Activated T-cell treated with anti-CD3 and anti-CD28 coated beads, Interleukin-2, amount 50 U/mL, for 48 hours (primary cell): ENCODE data around the gene KIAA0513.
"Not testable (repeated sequence)": the region's sequence is repeated elsewhere in the genome, so short reads cannot be mapped to it uniquely, and the experiment has no call there.

Experiments
- DNase-seq, 2 experiments: peaks; one replicate each; pipeline ENCODE4 v3.0.0-alpha.2; 2020

KIAA0513 gene

DNA sequence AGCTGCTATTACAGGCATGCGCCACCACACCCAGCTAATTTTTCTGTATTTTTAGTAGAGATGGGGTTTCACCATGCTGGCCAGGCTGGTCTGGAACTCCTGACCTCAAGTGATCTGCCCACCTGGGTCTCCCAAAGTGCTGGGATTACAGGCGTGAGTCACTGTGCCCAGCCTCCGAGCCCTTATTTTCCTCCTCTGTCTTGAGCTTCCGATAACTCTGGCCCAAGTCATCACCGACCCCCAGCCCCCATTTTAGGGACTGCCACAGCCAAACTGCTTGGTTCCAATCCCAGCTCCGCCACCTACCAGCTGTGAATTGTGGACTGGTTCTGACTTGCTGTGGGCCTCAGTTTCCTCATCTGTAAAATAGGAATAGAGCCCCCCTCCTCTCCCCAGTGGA lies 95.8 kb downstream of the KIAA0513 start:
- DNase-seq = not testable (repeated sequence)

DNA sequence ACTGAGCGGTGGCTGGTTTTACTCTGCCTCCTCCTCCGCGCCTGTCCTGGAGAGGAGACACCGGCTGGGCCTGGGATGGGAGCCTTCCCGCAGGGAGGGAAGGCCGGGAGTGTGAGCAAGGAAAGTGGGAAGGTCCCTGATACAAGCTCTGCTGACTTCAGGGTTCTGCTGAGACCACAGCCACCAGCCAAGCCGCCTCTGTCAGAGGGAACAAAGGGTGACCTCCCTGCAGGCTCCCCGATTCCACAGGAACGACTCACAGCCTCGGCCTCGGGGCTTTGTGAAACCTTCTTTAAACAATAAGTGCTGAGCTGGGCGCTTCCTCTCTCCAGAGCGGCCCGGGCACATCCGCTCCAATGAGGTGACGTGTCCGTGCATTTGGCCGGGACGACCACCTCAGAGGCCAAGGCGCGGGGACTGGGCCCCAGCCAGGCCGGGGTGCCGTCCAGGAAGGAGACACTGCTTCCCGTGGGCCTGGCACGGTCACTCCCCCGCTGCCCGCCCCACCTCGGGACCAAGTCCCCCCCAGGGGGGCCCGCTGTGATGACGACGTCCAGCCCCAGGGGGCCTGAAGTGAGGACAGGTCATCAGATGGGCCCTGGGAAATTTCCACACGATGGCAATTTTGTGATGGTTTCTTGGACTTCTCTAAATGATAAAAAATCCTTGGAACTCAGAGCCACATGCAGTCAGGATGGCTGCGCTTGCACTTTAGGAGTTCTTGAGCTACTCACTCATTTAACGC lies 96.5 kb downstream of the KIAA0513 start:
- no peak for DNase-seq

DNA sequence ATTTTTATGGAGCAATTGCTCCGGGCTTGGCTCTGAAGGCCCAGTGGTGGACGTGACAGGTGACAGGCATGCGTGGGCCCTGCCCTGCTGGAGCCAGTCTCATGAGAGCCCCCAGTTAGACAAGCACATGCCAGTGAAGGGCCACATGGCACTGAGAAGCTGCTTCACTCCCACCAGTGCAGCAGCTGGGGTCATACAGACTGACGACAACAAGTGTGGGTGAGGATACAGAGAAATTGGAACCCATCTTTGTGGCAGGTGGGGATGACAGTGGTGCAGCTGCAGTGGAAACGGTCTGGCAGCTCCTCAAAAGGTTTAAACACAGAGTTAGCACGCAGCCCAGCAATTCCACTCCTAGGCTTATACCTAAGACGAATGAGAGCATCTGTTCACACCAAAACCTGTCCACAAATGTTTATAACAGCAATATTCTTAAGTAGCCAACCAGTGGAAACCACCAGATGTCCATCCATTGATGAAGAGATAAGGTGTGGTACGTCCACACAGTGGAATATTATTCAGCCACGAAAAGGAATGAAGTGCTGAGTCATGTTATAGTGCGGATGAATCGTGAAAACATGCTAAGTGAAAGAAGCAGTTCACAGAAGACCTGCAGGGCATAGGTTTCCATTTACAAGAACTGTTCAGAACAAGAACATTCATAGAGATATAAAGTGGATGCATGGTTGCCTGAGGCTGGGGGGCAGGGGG lies 97.2 kb downstream of the KIAA0513 start:
- DNase-seq = no peak

DNA sequence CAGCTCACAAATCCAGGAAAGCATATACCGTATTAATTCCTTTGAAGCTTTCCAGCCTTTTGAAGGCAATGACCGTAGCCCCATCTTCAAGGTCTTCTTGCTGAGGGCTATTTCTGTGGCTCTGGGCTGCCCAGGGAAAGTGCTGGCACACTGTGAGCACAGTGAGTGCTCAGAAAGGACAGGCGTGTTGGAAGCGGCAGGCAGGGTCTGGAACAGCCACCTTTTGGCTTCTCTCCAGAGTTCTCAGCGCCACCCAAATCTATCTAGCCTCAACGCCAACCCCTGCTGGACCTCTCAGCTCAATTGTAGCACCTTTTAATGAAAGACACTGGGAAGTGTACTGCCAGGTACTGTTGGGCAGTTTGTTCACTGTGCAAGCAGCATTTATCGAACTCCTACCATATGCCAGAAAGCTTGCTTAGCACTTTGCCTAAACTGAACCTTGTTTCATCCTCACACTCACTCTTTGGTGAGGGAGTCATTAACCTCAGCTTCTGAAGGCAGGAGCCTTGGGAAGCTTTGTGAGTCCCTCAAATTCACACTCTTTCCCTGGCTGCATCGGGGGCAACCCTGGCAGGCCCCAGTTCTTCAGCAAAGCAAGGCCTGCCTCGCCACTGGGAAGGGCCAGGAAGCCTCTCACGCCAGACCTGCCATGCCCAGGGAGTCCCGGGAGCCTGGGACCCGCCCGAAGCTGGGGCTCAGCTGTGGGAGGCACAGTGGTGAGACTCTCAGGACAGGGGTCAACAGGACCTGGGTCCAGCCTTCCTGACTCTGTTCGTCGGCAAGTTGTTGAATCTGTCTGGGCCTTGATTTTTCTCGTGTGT lies 98.2 kb downstream of the KIAA0513 start:
- no peak for DNase-seq

DNA sequence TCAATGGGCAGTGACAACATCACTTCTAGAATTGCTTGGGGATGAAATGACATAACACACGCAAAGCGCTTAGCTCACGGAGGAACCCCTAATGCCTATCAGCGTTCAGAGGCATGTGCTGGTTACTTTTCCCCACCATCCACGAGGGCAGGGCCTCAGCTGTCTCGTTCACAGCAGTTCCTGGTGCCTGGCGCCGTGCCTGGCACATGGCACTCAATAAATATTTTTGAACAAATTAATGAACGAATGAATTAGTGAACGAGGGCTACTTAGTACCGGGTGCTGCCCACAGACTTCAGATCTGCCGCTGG lies 98.8 kb downstream of the KIAA0513 start:
- no peak for DNase-seq

DNA sequence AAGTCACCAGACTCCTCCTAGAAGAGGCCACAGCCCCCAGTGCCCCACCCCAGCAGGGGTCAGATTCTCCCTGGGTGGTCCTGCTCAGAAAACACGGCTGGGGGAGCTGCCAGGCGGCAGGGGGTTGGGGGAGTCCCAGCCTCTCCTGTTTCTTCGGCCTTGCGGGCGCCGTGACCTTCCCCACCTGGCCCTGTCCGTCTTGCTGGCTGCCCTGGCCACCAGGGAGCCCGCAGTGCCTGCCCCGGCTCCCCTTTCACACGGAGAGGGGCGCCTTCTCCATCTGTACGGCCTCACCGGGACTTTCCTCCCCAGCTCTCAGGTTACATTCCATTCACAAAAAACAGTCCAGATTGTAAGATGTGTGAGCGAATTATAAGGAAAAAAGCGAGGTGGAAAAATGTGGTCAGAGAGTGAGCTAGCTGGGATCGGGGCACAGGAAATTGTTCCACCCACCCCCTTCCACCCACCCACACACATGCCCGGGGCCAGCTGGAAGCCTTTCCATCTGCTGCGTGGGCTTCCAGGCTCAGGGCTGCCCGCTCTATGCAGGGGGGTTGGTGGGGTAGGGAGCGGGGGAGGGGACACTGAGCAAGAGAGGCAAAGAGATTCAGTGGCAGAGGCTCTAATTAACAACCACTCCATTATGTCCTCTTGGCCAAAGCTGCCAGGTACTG lies 99.2 kb downstream of the KIAA0513 start:
- peak in 1 of 2 experiments; percentile 45 for DNase-seq

DNA sequence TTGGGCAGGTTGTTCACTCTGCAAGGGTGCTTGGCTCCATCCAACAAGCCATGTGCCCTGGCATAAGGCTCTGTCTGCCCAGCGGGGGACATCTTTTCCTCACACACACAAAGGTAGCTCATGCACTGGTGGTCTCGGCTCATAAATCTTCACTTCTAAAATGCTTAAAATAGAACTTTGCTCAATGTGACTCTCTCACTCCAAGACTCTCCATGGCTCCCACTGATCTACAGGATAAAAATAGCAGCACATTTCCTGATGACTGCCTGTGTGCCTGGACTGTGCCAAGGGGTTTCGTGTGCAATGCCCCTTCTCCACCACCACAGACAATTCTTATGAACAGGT lies 99.8 kb downstream of the KIAA0513 start:
- no peak for DNase-seq

DNA sequence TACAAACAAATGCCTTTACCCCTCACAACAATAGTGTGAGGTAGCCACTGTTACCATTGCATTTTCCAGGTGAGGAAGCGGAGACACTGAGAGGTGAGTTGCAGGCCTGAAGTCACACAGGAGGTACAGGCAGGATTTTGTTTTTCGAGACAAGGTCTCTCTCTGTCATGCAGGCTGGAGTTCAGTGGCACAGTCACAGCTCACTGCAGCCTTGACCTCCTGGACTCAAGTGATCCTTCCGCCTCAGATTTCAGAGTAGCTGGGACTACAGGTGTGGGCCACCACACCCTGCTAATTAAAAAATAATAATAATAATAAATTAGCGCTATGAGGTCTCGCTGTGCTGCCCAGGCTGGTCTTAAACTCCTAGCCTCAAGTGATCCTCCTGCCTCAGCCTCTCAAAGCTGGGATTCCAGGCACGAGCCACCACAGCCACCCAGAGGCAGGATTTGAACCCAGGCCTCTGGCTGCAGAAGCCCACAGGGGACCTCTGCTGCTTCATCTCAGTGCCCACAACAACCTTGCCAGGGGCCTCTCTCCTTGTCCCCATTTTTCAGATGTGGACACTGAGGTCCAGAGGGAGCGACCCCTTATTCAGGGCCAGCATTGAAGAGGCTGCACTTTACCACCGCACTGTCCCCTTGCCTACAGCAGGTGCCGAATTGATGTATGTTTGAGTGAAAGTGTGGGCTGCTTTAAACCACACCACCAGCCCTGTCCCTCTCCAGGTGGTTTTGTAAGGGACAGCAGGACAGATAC lies 100.7 kb downstream of the KIAA0513 start:
- DNase-seq = no peak

DNA sequence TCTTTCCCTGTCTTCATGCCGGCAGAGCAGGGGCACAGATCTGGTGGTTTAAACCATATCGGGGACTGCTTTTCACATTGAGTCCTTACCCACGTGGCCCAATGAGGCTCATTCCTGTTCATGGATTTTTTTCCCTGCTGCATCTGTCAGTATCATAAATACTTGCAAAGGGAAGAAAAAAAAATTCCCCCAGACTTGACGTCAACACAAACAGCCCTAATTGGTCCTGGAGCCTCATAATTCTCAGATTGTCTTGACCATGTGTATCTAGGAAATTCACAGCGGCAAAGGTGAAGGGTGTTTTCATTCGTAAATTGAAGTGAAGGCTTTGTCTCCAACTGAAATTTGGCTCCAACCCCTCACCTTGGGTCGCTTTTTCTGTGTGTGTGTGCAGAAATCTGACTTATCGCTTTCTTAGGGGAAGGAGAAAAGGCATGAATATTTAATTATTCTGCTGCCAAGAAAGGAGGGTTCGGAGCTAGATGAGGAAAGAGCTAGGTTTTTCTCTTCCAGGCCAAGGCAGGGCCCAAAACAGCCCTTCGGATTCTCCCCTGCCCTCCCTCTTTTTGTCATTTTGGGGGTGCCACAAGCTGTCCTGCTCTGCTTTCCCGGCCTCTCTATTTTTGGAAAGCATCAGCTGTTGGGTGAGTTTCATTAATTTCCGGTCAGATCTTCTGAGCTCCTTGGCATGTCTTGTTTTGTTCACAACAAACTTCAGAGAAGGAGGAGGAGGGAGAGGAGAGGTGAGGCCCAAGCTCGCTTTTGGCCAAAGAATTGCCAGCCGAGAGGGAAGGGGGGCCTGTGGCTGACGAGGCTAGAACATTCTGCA lies 102.5 kb downstream of the KIAA0513 start:
- no peak for DNase-seq

DNA sequence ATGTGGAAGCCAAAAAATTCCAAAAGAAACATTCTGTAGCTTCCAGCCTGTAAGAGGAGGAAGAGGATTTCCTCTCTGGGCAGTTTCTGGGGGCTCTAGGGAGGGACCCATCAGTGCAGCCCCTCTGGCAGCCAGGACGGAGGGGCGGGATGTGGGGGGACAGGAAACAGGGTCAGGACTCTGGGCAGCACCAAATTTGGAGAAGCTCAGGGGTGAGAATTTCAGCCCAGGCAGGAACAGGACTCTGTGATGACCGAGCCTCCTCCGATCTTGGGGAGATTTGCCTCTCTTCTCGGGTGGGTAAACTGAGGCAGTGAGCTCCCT lies 103.1 kb downstream of the KIAA0513 start:
- no peak for DNase-seq

DNA sequence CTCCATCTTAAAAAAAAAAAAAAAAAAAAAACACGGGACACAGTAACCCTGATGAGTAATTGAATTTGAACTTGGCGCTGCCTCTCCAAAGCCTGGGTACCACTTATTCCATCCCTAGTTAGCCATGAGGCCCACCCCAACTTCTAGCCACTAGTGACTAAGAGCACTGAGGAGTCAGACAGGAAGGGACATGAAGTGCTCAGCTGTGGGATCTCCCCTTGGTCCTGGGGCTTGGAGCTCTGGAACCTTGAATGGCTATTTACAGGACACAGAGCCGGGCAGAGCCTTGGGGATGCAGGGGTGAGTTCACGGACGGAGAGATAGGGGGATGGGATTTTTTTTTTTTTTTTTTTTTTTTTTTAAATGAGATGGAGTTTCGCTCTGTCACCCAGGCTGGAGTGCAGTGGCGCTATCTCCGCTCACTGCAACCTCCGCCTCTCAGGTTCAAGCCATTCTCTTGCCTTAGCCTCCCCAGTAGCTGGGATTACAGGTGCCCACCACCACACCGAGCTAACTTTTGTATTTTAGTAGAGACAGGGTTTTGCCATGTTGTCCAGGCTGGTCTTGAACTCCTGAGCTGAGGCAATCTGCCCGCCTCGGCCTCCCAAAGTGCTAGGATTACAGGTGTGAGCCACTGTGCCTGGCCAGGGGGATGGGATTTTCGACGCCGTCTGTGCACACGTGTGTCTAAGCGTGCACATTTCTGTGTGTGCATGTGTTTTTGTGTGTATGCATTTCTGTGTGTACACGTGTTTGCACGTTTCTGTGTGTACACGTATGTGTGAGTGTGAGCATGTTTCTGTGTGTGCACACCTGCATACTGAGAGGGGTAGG lies 105.1 kb downstream of the KIAA0513 start:
- no peak for DNase-seq

DNA sequence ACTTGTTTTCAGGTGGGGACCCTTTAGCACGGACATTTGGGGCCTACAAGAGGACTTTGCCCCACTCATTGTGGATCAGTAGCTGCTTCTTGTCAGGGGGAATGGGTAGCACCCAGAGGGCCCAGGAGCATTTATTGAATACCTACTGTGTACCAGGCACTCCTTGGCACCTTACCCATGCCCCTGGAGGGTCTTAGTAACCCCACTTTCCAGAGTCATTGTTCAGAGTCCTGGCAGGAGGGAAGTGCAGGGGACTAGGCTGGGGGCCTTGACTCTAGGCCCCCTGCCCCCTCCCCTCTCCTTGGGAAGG lies 105.7 kb downstream of the KIAA0513 start:
- DNase-seq = no peak

DNA sequence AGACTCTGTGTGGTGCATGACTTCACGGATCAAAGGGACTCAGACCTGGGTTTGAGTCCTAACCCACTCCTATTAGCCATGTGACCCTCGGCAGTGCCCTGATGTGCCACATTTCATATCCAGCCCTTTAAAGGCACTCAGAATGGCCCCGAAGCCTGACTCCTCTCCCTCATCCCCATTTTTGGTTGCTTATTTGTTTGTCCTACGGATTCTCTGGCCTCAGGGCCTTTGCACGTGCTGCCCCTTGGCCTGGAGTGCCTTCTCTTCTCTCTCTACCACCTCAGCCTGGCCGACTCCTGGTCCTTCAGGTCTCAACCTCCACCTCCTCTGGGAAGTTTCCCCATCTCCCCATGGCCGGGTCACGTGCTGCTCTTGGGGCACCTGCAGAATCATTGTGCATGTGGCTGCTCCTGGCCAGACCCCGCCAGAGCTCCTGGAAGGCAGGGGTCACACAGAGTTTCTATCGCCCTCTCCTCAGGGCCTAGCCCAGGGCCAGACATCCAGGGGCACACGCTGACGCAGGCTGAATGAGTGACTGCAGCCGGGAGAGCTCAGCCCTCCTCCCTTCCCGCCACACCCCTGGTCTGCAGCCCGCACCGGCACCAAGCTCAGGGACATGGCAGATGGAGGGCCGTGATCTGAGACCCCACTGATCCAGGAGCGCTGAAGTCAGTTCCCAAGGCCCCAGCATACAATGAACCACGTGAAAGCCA lies 106.6 kb downstream of the KIAA0513 start:
- no peak for DNase-seq

DNA sequence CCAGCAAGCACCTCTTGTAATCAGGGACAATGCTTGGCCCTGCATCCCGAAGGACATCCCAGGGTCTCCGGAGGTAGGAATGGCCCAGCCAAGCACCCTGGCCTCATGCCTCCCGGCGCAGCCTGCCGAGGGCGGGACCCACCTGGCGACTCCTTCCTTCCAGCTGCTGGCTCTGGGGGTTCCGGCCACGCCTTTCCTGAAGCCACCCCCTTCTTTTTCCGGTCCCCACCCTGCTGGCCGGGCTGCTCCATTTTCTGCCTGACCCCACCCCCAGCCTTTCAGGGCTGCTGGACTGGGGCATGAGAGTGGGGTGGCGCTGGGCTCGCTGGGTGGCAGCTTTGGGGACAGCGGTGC lies 107.2 kb downstream of the KIAA0513 start:
- DNase-seq = no peak

DNA sequence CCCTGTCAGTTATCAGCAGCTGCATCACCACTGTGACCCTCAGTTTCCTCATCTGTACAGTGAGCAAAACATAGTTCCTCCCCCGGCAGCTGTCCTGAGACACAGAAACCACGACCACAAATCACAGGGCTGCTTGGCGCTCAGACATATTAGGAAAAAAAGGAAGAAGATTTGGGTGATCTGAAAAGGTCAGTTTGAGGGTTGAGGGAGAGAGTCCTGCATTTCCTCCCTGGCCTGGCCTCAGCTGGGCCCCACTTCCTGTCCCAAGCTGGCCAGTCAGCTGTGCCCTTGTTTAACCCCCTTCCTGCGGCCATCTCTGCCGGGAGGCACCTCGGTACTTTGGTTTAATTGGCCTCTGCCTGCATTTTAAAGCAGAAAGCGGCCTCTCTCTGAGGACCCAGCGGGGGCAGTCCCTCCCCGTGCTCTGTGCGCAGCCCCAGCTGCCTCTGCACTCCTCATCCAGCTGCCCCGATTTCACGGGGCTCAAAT lies 108.7 kb downstream of the KIAA0513 start:
- DNase-seq = no peak

DNA sequence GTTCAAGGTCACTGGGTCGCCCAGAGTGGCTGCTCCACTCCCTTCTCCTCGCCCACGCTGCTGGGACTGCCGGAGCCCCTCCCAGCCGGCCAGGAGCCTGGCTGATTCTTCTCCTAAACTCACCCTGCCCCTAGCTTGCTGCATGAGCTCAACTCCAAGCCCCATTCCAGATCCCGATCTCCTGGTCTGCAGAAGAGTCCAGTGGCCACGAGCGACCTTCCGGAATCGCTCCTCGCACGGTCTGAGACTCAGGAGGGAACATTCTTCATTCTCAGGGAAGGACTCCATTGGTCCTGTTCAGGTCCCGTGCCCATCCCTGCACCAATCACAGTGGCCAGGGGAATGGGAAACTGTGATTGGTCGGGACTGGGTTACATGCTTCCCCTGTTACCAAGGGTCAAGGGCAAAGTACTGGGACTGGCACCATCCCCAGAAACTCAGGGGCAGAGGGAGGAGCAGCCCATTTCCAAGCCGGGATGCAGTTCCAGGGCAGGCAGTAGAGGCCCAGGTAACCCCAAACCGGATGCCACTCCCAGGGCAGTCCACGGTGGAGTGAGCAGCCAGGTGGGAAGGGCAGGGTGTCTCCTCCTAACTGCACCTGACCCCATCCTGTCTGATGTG lies 109.2 kb downstream of the KIAA0513 start:
- DNase-seq = no peak

DNA sequence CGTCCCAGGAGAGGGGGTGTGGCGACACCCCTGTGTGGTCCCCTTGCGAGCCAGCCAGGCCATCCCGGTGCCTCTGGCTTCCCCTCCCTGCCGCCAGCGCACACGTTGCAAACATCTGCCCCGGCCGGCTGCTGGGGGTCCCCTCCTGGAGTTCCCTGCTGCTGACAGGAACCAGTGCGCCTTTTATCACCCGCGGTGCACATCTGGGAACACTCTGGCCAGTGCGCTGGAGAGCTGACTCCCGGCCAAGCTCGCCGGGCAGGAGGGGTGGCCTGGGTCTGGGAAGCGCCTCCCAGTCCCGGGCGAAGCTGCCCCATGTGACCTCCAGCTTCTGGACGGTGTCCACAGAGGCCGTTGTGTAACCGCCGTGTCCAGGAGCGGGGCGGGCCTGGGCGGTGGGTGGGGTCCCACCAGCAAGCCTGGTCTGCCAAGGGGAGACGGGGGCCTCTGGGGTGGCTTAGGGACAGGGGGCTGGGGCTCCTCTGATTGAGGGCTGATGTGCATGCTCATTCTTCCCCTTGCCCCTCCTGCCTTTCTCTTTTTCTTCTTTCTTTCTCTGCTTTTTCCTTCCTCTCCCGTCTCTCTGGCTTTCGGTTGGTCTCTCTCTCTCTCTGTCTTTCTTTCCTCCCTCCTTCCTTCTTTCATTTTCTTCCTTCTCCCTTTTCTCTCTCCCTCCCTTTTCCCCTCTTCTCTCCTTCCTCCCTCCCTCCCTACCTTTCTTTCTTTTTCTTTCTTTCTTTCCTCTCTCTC lies 109.9 kb downstream of the KIAA0513 start:
- no peak for DNase-seq

DNA sequence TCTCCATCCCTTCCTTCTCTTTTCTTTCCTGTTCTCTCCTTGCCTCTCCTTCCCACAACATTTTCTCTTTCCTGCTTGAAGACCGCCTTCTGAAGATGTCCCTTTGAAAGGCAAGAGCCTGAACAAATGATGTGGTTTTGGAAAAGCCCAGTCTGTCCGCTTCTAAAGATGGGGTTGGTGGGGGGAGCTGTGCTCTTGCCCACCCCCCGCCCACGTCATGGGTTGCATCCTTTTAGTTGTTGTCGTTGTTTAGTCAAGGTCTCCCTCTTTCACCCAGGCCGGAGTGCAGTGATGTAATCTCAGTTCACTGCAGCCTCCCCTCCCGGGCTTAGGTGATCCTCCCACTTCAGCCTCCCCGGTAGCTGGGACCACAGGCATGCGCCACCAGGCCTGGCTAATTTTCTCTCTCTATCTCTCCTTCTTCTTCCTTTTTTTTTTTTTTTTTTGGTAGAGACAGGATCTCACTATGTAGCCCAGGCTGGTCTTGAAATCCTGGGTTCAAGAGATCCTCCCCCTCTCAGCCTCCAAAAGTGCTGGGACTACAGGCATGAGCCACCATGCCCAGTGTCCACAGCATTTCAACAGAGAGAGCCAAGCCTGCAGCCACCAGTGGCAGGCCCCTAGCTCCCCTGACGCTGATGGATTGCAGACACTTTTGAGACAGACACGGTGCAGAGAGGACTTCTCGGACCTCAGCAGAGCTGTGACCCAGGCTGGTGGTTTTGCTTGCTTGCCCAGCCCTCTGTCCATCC lies 110.7 kb downstream of the KIAA0513 start:
- no peak for DNase-seq
